Liver (tissue), 9 donors: ENCODE measurements around the gene KIF21B. TPM values are rescaled to one million over a fixed set of nuclear protein-coding genes. Genes with fewer than 3 reads are reported as not detected.

Experiments used
- DNase-seq: peaks from one replicate; pipeline ENCODE4 v3.0.0-alpha.2; 2017; ENCODE audit warnings: low spot score
- H3K27ac ChIP-seq, 2 donors: one replicate each; pipeline ENCODE4 v1.7.0; 2013; ENCODE audit warnings: inconsistent platforms in 2 of 2, low read length in 2 of 2, control low read depth in 1 of 2, low read depth in 1 of 2, mild to moderate bottlenecking in 1 of 2
- H3K27me3 ChIP-seq, 4 donors: one replicate each; pipeline versions ENCODE4 v1.6.1 to v1.7.0; 2013; ENCODE audit warnings: low read length in 3 of 4, inconsistent platforms in 1 of 4, mild to moderate bottlenecking in 1 of 4, moderate library complexity in 1 of 4; ENCODE audit not compliant: control insufficient read depth in 4 of 4, insufficient read depth in 4 of 4
- H3K36me3 ChIP-seq, 4 donors: one replicate each; pipeline versions ENCODE4 v1.6.1 to v1.7.0; 2013; ENCODE audit warnings: low read length in 3 of 4, mild to moderate bottlenecking in 3 of 4, low read depth in 1 of 4, moderate library complexity in 1 of 4; ENCODE audit not compliant: control insufficient read depth in 4 of 4, insufficient read depth in 3 of 4
- H3K4me1 ChIP-seq, 4 donors: one replicate each; pipeline versions ENCODE4 v1.6.1 to v1.7.0; 2013; ENCODE audit warnings: low read length in 3 of 4, mild to moderate bottlenecking in 3 of 4, moderate library complexity in 1 of 4; ENCODE audit not compliant: control insufficient read depth in 4 of 4, insufficient read depth in 4 of 4
- H3K4me3 ChIP-seq, 3 donors: one replicate each; pipeline versions ENCODE4 v1.6.1 to v1.7.0; 2013; ENCODE audit warnings: low read length in 3 of 3, control low read depth in 1 of 3, low read depth in 1 of 3, mild to moderate bottlenecking in 1 of 3
- H3K9ac ChIP-seq, 2 donors: one replicate each; pipeline ENCODE4 v1.7.0; 2013; ENCODE audit warnings: low read length in 2 of 2, mild to moderate bottlenecking in 2 of 2, moderate library complexity in 2 of 2, control low read depth in 1 of 2, low read depth in 1 of 2
- H3K9me3 ChIP-seq, 4 donors: one replicate each; pipeline versions ENCODE4 v1.6.1 to v1.7.0; 2013; ENCODE audit warnings: low read length in 3 of 4; ENCODE audit not compliant: control insufficient read depth in 4 of 4
- EGR1 ChIP-seq, 2 donors: IDR thresholded peaks; 2 replicates each; pipeline ENCODE4 v1.6.1; 2016 to 2018; ENCODE audit warnings: antibody characterized with exemption in 2 of 2, low read depth in 2 of 2
- FOXA1 ChIP-seq: IDR thresholded peaks from 2 replicates; pipeline ENCODE4 v1.6.1; 2016; ENCODE audit warnings: antibody characterized with exemption
- FOXA2 ChIP-seq: IDR thresholded peaks from 2 replicates; pipeline ENCODE4 v1.6.1; 2016; ENCODE audit warnings: antibody characterized with exemption
- GABPA ChIP-seq, 2 donors: IDR thresholded peaks in 1 of 2; conservative IDR thresholded peaks in 1 of 2; 2 replicates each; pipeline ENCODE4 v1.6.1; 2016; ENCODE audit warnings: antibody characterized with exemption in 2 of 2, mild to moderate bottlenecking in 1 of 2, moderate library complexity in 1 of 2
- HNF4A ChIP-seq, 2 donors: conservative IDR thresholded peaks; 2 replicates each; pipeline ENCODE4 v1.6.1; 2016; ENCODE audit warnings: antibody characterized with exemption in 2 of 2, mild to moderate bottlenecking in 2 of 2
- HNF4G ChIP-seq: IDR thresholded peaks from 2 replicates; pipeline ENCODE4 v1.6.1; 2016; ENCODE audit warnings: antibody characterized with exemption
- JUND ChIP-seq, 2 donors: IDR thresholded peaks; 2 replicates each; pipeline ENCODE4 v1.6.1; 2016; ENCODE audit warnings: antibody characterized with exemption in 2 of 2
- NR2F2 ChIP-seq: IDR thresholded peaks from 2 replicates; pipeline ENCODE4 v1.6.1; 2016; ENCODE audit warnings: antibody characterized with exemption
- RAD21 ChIP-seq, 2 donors: IDR thresholded peaks; 2 replicates each; pipeline ENCODE4 v1.6.1; 2016; ENCODE audit warnings: antibody characterized with exemption in 2 of 2, mild to moderate bottlenecking in 2 of 2
- RXRA ChIP-seq, 2 donors: IDR thresholded peaks; 2 replicates each; pipeline ENCODE4 v1.6.1; 2017 to 2018; ENCODE audit warnings: antibody characterized with exemption in 2 of 2, mild to moderate bottlenecking in 1 of 2
- SP1 ChIP-seq: IDR thresholded peaks from 2 replicates; pipeline ENCODE4 v1.6.1; 2018; ENCODE audit warnings: antibody characterized with exemption, mild to moderate bottlenecking
- TAF1 ChIP-seq: conservative IDR thresholded peaks from 2 replicates; pipeline ENCODE4 v1.6.1; 2016; ENCODE audit warnings: antibody characterized with exemption, mild to moderate bottlenecking
- YY1 ChIP-seq: IDR thresholded peaks from 2 replicates; pipeline ENCODE4 v1.6.1; 2016; ENCODE audit warnings: antibody characterized with exemption, mild to moderate bottlenecking
- WGBS: extraction: QIAGEN DNeasy Blood & Tissue Kit; methylation state at CpG from one replicate; pipeline ENCODE4 v1.1.7; 2013; 5-methylcytosine and 5-hydroxymethylcytosine counted together
- polyA plus RNA-seq, 2 donors: library from polyadenylated mRNA; stranded (reverse) in 1 of 2; unstranded in 1 of 2; fragments of 200-250 nt in 1 of 2; fragments of >200 nt in 1 of 2; fragmentation: Nextera tagmentation in 1 of 2; extraction: Ambion mirVana in 1 of 2; gene quantifications; one replicate each; pipeline versions ENCODE4 v1.2.1 to v1.2.3, GENCODE V29; 2013 to 2015
- total RNA-seq, 2 donors: library from RNA; depleted of rRNA; stranded (reverse); fragments of >200 nt; gene quantifications; one replicate each; pipeline ENCODE4 v1.2.3, GENCODE V29; 2014
- TF ChIP-seq, protein P1 (sequence below): IDR thresholded peaks from 2 replicates; pipeline ENCODE4 v1.6.1; 2016; ENCODE audit warnings: antibody characterized with exemption
- TF ChIP-seq, protein P2 (sequence below): IDR thresholded peaks from 2 replicates; pipeline ENCODE4 v1.6.1; 2016; ENCODE audit warnings: antibody characterized with exemption, mild to moderate bottlenecking
- TF ChIP-seq, protein P3 (sequence below): fragments of 150-350 bp; IDR thresholded peaks from 2 replicates; pipeline ENCODE4 v1.5.1; 2017; ENCODE audit warnings: improper control_type of control experiment, low read depth, low read length; ENCODE audit not compliant: missing input control
- TF ChIP-seq, protein P4 (sequence below): IDR thresholded peaks from 2 replicates; pipeline ENCODE4 v1.6.1; 2016; ENCODE audit warnings: antibody characterized with exemption
- TF ChIP-seq, protein P5 (sequence below): IDR thresholded peaks from 2 replicates; pipeline ENCODE4 v1.6.1; 2016; ENCODE audit warnings: antibody characterized with exemption
- donor health status: healthy.
- donor health status: healthy.
- donor health status: healthy.
- donor health status: healthy.
- donor health status: healthy.

KIF21B gene
- total and polyA plus RNA-seq, 4 donors: 0.42 to 1.9 (median 1.0) TPM

DNA sequence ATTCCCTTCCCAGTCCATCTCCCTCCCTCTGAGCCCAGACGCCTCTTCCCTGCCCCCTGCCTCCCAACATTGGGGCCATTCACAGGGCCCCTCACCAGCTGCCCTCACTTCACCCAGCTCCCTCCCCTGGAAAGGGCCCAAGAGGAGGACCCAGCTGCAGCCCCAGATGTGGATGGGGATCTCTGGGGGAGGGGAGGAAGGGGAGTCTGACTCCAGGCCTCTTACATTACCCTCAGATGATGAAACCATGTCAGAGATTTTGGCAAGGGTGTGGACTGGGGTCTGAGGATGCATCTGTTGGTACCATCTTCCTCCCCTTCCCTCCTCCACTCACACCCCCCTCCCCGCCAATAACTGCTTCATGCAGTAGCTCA is 1.1 kb upstream of the KIF21B start:
- TF ChIP-seq HNF4A (conservative IDR thresholded peaks at IDR 0.05) (no peak), RXRA (IDR thresholded peaks at IDR 0.05) (no peak), FOXA2 (no peak), FOXA1 (no peak), JUND (IDR thresholded peaks at IDR 0.05) (no peak), NR2F2 (no peak), YY1 (no peak), TAF1 (no peak), EGR1 (IDR thresholded peaks at IDR 0.05; ENCODE audit: low read depth in 2 of 2) (no peak), HNF4G (no peak), SP1 (no peak), RAD21 (IDR thresholded peaks at IDR 0.05) (no peak), GABPA (IDR thresholded peaks at IDR 0.05 in 1 of 2, conservative IDR thresholded peaks at IDR 0.05 in 1 of 2) (no peak)
- TF ChIP-seq, protein P1, sequence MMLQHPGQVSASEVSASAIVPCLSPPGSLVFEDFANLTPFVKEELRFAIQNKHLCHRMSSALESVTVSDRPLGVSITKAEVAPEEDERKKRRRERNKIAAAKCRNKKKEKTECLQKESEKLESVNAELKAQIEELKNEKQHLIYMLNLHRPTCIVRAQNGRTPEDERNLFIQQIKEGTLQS: no peak
- TF ChIP-seq, protein P2, sequence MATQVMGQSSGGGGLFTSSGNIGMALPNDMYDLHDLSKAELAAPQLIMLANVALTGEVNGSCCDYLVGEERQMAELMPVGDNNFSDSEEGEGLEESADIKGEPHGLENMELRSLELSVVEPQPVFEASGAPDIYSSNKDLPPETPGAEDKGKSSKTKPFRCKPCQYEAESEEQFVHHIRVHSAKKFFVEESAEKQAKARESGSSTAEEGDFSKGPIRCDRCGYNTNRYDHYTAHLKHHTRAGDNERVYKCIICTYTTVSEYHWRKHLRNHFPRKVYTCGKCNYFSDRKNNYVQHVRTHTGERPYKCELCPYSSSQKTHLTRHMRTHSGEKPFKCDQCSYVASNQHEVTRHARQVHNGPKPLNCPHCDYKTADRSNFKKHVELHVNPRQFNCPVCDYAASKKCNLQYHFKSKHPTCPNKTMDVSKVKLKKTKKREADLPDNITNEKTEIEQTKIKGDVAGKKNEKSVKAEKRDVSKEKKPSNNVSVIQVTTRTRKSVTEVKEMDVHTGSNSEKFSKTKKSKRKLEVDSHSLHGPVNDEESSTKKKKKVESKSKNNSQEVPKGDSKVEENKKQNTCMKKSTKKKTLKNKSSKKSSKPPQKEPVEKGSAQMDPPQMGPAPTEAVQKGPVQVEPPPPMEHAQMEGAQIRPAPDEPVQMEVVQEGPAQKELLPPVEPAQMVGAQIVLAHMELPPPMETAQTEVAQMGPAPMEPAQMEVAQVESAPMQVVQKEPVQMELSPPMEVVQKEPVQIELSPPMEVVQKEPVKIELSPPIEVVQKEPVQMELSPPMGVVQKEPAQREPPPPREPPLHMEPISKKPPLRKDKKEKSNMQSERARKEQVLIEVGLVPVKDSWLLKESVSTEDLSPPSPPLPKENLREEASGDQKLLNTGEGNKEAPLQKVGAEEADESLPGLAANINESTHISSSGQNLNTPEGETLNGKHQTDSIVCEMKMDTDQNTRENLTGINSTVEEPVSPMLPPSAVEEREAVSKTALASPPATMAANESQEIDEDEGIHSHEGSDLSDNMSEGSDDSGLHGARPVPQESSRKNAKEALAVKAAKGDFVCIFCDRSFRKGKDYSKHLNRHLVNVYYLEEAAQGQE: no peak
- TF ChIP-seq, protein P3, sequence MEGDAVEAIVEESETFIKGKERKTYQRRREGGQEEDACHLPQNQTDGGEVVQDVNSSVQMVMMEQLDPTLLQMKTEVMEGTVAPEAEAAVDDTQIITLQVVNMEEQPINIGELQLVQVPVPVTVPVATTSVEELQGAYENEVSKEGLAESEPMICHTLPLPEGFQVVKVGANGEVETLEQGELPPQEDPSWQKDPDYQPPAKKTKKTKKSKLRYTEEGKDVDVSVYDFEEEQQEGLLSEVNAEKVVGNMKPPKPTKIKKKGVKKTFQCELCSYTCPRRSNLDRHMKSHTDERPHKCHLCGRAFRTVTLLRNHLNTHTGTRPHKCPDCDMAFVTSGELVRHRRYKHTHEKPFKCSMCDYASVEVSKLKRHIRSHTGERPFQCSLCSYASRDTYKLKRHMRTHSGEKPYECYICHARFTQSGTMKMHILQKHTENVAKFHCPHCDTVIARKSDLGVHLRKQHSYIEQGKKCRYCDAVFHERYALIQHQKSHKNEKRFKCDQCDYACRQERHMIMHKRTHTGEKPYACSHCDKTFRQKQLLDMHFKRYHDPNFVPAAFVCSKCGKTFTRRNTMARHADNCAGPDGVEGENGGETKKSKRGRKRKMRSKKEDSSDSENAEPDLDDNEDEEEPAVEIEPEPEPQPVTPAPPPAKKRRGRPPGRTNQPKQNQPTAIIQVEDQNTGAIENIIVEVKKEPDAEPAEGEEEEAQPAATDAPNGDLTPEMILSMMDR: no peak
- TF ChIP-seq, protein P4, sequence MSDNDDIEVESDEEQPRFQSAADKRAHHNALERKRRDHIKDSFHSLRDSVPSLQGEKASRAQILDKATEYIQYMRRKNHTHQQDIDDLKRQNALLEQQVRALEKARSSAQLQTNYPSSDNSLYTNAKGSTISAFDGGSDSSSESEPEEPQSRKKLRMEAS: no peak
- TF ChIP-seq, protein P5, sequence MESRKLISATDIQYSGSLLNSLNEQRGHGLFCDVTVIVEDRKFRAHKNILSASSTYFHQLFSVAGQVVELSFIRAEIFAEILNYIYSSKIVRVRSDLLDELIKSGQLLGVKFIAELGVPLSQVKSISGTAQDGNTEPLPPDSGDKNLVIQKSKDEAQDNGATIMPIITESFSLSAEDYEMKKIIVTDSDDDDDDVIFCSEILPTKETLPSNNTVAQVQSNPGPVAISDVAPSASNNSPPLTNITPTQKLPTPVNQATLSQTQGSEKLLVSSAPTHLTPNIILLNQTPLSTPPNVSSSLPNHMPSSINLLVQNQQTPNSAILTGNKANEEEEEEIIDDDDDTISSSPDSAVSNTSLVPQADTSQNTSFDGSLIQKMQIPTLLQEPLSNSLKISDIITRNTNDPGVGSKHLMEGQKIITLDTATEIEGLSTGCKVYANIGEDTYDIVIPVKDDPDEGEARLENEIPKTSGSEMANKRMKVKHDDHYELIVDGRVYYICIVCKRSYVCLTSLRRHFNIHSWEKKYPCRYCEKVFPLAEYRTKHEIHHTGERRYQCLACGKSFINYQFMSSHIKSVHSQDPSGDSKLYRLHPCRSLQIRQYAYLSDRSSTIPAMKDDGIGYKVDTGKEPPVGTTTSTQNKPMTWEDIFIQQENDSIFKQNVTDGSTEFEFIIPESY: no peak
- H3K36me3 ChIP-seq: no peaks in the 10 kb centered on the region
- H3K9me3 ChIP-seq: no peaks in the 10 kb centered on the region
- peaks cover 2 to 24% (median 15%) of the 10 kb centered on the region in 4 donors for H3K4me1 ChIP-seq
- H3K27me3 ChIP-seq: no peaks in the 10 kb centered on the region
- DNase-seq: no peak
- 92% methylated on average over 2 of the region's 2 CpGs for WGBS
- no peak overlapping the region for H3K4me3 ChIP-seq
- H3K9ac ChIP-seq: no peak overlapping the region
- no peak overlapping the region for H3K27ac ChIP-seq
